Epithelial cell of esophagus (primary cell): ENCODE measurements around the gene SLC35G3.
"Not testable (repeated sequence)": the region's sequence is repeated elsewhere in the genome, so short reads cannot be mapped to it uniquely, and the experiment has no call there.

ENCODE experiments used
- DNase-seq: peaks from one replicate; pipeline ENCODE4 v3.0.0; 2010; ENCODE audit warnings: low read depth
- H3K4me3 ChIP-seq: 2 replicates; pipeline ENCODE4 v1.5.1; 2011; ENCODE audit warnings: mild to moderate bottlenecking, low read length, control low read depth
- TF ChIP-seq, protein P1 (sequence below): IDR thresholded peaks from 2 replicates; pipeline ENCODE4 v1.5.1; 2011; ENCODE audit warnings: low read depth, mild to moderate bottlenecking, low read length, control low read depth, inconsistent platforms; ENCODE audit not compliant: insufficient read depth; ENCODE audit errors: missing control alignments

Gene SLC35G3

DNA sequence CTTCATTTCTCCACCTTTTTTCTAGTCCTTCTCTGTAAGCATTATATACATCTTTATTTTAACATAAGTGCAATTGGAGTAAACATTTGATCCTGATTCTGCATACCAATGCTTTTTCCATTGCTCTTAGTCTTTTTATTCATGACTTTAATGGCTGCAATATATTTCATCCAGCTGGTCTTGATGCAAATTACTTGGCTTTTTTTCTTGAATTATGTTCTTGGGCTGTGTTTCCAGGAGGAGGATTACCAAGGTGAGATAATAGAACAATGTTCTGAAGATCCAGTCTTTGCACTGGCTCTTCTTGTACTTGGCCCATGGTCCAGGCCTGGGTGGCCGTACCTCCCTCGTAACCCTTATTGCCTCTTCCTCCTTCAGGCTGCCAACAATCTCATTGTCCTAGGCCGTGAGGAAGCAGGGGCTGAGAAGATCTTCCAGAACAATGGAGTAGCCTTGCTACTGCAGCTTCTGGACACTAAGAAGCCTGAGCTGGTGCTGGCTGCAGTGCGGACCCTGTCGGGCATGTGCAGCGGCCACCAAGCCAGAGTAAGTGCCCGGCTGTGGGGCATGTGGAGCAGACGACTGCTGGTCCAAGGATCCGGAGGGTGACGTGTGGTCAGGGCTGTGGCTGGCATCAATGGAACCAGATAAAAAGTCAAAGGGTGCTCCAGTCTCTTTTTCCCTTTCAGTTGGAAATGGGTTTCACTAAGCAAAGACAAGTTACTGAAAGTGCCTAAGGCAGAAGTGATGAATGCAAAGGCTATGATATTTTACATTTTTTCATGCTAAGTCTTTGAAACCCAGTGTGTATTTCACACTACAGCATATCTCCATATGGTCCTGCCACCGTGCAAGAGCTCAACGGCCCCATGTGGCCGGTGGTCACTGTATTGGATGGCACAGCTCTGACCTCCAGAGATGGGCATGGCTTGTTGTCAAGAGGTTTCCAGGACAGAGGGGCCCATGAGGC lies 39.7 kb downstream of the SLC35G3 start:
- DNase-seq = no peak
- no peak overlapping the region for H3K4me3 ChIP-seq
- TF ChIP-seq, protein P1, sequence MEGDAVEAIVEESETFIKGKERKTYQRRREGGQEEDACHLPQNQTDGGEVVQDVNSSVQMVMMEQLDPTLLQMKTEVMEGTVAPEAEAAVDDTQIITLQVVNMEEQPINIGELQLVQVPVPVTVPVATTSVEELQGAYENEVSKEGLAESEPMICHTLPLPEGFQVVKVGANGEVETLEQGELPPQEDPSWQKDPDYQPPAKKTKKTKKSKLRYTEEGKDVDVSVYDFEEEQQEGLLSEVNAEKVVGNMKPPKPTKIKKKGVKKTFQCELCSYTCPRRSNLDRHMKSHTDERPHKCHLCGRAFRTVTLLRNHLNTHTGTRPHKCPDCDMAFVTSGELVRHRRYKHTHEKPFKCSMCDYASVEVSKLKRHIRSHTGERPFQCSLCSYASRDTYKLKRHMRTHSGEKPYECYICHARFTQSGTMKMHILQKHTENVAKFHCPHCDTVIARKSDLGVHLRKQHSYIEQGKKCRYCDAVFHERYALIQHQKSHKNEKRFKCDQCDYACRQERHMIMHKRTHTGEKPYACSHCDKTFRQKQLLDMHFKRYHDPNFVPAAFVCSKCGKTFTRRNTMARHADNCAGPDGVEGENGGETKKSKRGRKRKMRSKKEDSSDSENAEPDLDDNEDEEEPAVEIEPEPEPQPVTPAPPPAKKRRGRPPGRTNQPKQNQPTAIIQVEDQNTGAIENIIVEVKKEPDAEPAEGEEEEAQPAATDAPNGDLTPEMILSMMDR = no peak

DNA sequence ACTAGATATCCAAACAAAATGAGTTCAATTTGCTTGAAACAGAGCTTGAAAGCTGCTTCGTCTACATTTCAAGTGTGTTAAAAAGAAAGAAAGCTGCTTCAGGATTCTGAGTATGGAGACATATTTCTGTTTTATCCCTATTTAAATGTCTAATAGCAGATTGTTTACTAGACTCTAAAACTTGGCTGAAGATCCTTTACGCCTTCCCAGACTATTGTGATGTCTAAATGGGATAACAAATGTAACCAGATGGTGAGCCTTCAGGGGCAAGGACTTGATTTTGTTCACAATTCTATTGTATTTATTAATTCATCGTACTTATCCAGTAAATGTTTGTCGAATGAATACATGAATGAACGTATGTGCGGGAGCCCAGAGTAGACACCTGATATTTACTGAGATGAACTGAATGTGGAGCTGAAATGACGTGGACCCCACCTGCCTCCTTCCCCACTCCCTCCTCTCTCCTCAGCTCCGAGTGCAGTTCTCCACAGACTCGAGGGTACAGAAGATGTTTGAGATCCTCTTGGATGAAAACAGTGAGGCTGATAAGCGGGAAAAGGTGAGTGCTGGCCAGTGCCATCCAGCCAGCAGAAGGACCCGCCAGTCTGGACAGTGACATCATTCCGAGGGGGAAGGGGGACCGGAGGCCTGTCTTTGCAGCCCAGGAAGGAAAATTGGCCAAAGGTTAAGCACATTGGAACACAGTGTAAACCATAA lies 41.6 kb downstream of the SLC35G3 start:
- TF ChIP-seq, protein P1 = no peak
- DNase-seq = no peak
- H3K4me3 ChIP-seq = no peak overlapping the region

DNA sequence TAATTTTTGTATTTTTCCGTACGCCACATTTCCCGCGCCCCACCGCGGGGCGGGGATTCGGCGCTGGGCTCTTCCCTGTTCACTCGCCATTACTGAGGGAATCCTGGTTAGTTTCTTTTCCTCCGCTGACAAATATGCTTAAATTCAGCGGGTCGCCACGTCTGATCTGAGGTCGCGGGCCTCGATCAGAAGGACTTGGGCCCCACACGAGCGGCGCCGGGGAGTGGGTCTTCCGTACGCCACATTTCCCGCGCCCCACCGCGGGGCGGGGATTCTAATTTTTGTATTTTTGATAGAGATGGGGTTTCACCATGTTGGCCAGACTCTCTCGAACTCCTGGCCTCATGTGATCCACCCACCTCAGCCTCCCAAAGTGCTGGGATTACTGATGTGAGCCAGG lies 43.1 kb downstream of the SLC35G3 start:
- not testable (repeated sequence) for H3K4me3 ChIP-seq, DNase-seq

DNA sequence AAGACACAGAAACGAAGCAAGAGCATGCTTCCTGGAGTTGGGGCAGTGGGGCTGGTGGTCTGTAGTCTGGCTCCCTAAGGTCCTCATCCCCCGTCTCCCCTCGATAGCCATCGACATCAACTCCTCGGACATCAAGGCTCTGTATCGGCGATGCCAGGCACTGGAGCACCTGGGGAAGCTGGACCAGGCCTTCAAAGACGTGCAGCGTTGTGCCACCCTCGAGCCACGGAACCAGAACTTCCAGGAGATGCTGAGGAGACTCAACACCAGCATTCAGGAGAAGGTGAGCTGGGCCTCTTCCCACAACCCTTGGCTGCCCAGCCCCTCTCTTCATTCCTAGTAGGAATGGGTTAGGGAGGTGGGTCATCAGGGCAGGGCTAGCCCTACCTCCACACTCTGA lies 44.3 kb downstream of the SLC35G3 start:
- TF ChIP-seq, protein P1 = no peak
- no peak for DNase-seq
- no peak overlapping the region for H3K4me3 ChIP-seq

DNA sequence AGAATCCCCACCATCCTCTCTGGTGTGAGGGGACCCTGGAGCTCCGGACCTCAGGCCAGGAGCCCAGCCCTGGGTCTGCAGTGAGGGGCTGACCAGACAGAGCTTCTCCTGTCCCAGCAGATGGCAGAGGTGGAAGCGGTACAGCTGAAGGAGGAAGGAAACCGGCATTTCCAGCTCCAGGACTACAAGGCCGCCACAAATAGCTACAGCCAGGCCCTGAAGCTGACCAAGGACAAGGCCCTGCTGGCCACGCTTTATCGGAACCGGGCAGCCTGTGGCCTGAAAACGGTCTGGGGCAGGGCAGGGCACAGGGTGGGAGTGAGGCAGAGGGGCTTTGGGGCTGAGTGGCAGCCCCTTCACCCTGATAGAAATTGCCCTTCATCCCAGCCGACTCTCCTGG lies 46.0 kb downstream of the SLC35G3 start:
- DNase-seq = no peak
- TF ChIP-seq, protein P1 = no peak
- H3K4me3 ChIP-seq = no peak overlapping the region

DNA sequence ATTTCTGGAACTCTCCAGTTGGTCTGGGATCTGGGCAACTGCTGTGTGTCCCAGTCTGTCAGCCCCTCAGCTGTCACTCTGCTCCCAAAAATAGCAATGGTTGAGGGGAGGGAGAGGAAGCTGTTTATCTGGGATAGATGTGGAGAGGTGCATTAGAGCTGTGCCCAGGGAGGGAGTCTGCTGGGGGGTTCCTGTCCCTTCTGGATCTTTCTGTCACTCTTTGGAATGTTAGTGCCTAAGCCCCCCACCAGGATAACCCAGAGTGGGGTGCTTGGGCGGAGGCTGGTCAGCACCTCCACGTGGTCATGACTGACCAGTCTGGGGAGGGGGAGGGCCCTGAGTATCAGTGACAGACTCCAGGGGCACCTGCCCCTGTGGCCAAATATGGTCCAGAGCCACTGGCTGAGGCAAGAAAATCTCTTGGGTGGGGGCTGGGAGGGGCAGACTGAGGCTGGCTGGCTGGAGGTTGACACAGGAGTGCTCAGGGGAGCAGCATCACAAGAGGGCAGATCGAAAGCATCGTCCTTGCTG lies 46.8 kb downstream of the SLC35G3 start, which contains the start of gene UNC45B:
Gene UNC45B (plus strand): TSS at position 443 of the 531 bp plus-strand sequence. CDS start 447 bp downstream, outside the sequence.
- no peak within 1 kb of the TSS for H3K4me3 ChIP-seq
- DNase-seq = no peak
- TF ChIP-seq, protein P1 = no peak

DNA sequence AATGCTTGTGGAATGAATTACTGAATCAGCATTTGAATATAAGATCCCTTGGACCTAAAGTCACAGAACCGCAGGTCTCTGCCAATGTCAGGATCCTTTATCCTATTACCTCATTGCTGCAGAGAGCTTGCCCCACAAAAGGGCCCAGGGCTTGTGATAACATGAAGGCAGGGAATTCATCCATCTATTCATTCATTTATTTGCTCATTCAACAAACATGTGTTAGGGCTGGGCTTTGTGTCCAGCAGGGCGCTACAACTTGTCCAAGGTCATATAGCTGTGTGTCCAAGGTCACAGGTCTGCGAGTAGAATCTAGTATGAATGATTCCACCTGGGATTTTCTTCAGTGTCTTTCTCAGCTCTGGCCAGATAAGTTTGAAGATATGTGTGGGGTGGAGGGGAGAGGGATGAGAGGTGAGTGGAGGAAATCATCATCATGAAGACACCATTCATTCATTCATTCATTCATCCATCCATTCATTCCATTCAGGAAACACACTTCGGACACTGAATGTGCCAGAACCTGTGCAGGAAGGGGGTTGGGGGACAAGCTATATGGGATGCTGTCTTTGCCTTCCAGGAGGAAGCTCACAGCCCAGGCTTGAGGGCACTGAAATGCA lies 47.9 kb downstream of the SLC35G3 start:
- no peak overlapping the region for H3K4me3 ChIP-seq
- DNase-seq = peak; percentile 70
- TF ChIP-seq, protein P1 = no peak
